ENCODE data around the gene NRL. TPM values are rescaled to one million over a fixed set of nuclear protein-coding genes. Genes with fewer than 3 reads are reported as not detected.

The NRL gene
- total and polyA plus RNA-seq, 9 of the 15 experiments (the other 6 are each of a cell fraction or from before 2014, with no cell fraction given): 0.07 to 2.7 (median 1.4) TPM; not detected in 1

- DNase-seq (ENCODE audit: extremely low read depth in 1 of 4, low spot score in 3 of 4) (no peak), ATAC-seq (no peak), FAIRE-seq (no peak)
- WGBS (ENCODE audit: insufficient coverage, low coverage, missing lambda C conversion rate): 40% methylated on average over 3 of the region's 5 CpGs
- no peak within 1 kb of the TSS for H2AFZ ChIP-seq (ENCODE audit: low read depth, low read length)
- in situ Hi-C loops (cut with MboI) (no loop called here), intact Hi-C loops (cut with micrococcal nuclease) (no loop called here)
- BruUV-seq (replicated peaks): no TSS peak
- H3K27ac ChIP-seq (ENCODE audit: extremely low read depth, low read depth, low read length): no peak within 1 kb of the TSS
- H3K27me3 ChIP-seq (ENCODE audit: control insufficient read depth in 2 of 2, insufficient read depth in 2 of 2, low read length in 2 of 2): no peaks in the 10 kb centered on the region
- no peak within 1 kb of the TSS for H3K4me3 ChIP-seq
- no peaks in the 10 kb centered on the region for H3K79me2 ChIP-seq (ENCODE audit: control insufficient read depth, insufficient read depth, low read length)
- no peaks in the 10 kb centered on the region for H4K20me1 ChIP-seq (replicated peaks; ENCODE audit: control insufficient read depth, insufficient read depth, low read length)
- POLR2A ChIA-PET: interaction anchor here (0.7 to 1.1 kb wide), 3 partner anchors 9 to 140 kb away, joined by 3 read pairs; no protein-coding TSS in a partner anchor
- H3K4me2 ChIP-seq (ENCODE audit: insufficient read depth, low read length): no peak within 1 kb of the TSS
- H3K36me3 ChIP-seq (ENCODE audit: control insufficient read depth, insufficient read depth, low read length): no peaks in the 10 kb centered on the region
- no peaks in the 10 kb centered on the region for H3K9me3 ChIP-seq (replicated peaks; ENCODE audit: control insufficient read depth, insufficient read depth, low read depth, low read length)
- peak within 1 kb of the TSS in 1 of 2 experiments; percentile 64; a peak in 2 of 4 replicates for H3K9ac ChIP-seq (ENCODE audit: insufficient read depth in 1 of 2, low read depth in 2 of 2, low read length in 2 of 2)
- peaks cover 2 to 12% of the 10 kb centered on the region in 2 experiments; a peak in 4 of 5 replicates for H3K4me1 ChIP-seq (replicated peaks in 1 of 2; ENCODE audit: control insufficient read depth in 2 of 2, insufficient read depth in 2 of 2, low read length in 2 of 2)
- no peaks in the 10 kb centered on the region for H3K9me1 ChIP-seq (ENCODE audit: control insufficient read depth, insufficient read depth, low read length)
- CTCF ChIA-PET (ENCODE audit: low intra/inter-chr PET ratio): no interaction called here
- TF ChIP-seq, protein P1, sequence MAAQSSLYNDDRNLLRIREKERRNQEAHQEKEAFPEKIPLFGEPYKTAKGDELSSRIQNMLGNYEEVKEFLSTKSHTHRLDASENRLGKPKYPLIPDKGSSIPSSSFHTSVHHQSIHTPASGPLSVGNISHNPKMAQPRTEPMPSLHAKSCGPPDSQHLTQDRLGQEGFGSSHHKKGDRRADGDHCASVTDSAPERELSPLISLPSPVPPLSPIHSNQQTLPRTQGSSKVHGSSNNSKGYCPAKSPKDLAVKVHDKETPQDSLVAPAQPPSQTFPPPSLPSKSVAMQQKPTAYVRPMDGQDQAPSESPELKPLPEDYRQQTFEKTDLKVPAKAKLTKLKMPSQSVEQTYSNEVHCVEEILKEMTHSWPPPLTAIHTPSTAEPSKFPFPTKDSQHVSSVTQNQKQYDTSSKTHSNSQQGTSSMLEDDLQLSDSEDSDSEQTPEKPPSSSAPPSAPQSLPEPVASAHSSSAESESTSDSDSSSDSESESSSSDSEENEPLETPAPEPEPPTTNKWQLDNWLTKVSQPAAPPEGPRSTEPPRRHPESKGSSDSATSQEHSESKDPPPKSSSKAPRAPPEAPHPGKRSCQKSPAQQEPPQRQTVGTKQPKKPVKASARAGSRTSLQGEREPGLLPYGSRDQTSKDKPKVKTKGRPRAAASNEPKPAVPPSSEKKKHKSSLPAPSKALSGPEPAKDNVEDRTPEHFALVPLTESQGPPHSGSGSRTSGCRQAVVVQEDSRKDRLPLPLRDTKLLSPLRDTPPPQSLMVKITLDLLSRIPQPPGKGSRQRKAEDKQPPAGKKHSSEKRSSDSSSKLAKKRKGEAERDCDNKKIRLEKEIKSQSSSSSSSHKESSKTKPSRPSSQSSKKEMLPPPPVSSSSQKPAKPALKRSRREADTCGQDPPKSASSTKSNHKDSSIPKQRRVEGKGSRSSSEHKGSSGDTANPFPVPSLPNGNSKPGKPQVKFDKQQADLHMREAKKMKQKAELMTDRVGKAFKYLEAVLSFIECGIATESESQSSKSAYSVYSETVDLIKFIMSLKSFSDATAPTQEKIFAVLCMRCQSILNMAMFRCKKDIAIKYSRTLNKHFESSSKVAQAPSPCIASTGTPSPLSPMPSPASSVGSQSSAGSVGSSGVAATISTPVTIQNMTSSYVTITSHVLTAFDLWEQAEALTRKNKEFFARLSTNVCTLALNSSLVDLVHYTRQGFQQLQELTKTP (IDR thresholded peaks at IDR 0.05; ENCODE audit: low read depth in 1 of 2, partially characterized antibody in 2 of 2): no peak
- TF ChIP-seq RBM39 (optimal IDR thresholded peaks at IDR 0.05; ENCODE audit: low read depth, low read length): no peak
- no peak for TF ChIP-seq KAT7 (CRISPR knock-in tag; IDR thresholded peaks at IDR 0.05; ENCODE audit: borderline replicate concordance)
- TF ChIP-seq, protein P2, sequence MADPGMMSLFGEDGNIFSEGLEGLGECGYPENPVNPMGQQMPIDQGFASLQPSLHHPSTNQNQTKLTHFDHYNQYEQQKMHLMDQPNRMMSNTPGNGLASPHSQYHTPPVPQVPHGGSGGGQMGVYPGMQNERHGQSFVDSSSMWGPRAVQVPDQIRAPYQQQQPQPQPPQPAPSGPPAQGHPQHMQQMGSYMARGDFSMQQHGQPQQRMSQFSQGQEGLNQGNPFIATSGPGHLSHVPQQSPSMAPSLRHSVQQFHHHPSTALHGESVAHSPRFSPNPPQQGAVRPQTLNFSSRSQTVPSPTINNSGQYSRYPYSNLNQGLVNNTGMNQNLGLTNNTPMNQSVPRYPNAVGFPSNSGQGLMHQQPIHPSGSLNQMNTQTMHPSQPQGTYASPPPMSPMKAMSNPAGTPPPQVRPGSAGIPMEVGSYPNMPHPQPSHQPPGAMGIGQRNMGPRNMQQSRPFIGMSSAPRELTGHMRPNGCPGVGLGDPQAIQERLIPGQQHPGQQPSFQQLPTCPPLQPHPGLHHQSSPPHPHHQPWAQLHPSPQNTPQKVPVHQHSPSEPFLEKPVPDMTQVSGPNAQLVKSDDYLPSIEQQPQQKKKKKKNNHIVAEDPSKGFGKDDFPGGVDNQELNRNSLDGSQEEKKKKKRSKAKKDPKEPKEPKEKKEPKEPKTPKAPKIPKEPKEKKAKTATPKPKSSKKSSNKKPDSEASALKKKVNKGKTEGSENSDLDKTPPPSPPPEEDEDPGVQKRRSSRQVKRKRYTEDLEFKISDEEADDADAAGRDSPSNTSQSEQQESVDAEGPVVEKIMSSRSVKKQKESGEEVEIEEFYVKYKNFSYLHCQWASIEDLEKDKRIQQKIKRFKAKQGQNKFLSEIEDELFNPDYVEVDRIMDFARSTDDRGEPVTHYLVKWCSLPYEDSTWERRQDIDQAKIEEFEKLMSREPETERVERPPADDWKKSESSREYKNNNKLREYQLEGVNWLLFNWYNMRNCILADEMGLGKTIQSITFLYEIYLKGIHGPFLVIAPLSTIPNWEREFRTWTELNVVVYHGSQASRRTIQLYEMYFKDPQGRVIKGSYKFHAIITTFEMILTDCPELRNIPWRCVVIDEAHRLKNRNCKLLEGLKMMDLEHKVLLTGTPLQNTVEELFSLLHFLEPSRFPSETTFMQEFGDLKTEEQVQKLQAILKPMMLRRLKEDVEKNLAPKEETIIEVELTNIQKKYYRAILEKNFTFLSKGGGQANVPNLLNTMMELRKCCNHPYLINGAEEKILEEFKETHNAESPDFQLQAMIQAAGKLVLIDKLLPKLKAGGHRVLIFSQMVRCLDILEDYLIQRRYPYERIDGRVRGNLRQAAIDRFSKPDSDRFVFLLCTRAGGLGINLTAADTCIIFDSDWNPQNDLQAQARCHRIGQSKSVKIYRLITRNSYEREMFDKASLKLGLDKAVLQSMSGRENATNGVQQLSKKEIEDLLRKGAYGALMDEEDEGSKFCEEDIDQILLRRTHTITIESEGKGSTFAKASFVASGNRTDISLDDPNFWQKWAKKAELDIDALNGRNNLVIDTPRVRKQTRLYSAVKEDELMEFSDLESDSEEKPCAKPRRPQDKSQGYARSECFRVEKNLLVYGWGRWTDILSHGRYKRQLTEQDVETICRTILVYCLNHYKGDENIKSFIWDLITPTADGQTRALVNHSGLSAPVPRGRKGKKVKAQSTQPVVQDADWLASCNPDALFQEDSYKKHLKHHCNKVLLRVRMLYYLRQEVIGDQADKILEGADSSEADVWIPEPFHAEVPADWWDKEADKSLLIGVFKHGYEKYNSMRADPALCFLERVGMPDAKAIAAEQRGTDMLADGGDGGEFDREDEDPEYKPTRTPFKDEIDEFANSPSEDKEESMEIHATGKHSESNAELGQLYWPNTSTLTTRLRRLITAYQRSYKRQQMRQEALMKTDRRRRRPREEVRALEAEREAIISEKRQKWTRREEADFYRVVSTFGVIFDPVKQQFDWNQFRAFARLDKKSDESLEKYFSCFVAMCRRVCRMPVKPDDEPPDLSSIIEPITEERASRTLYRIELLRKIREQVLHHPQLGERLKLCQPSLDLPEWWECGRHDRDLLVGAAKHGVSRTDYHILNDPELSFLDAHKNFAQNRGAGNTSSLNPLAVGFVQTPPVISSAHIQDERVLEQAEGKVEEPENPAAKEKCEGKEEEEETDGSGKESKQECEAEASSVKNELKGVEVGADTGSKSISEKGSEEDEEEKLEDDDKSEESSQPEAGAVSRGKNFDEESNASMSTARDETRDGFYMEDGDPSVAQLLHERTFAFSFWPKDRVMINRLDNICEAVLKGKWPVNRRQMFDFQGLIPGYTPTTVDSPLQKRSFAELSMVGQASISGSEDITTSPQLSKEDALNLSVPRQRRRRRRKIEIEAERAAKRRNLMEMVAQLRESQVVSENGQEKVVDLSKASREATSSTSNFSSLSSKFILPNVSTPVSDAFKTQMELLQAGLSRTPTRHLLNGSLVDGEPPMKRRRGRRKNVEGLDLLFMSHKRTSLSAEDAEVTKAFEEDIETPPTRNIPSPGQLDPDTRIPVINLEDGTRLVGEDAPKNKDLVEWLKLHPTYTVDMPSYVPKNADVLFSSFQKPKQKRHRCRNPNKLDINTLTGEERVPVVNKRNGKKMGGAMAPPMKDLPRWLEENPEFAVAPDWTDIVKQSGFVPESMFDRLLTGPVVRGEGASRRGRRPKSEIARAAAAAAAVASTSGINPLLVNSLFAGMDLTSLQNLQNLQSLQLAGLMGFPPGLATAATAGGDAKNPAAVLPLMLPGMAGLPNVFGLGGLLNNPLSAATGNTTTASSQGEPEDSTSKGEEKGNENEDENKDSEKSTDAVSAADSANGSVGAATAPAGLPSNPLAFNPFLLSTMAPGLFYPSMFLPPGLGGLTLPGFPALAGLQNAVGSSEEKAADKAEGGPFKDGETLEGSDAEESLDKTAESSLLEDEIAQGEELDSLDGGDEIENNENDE (IDR thresholded peaks at IDR 0.05; ENCODE audit: low read depth, low read length): no peak
- TF ChIP-seq ZFP91 (CRISPR knock-in tag; IDR thresholded peaks at IDR 0.05): no peak
Measured at GRCh38 chr14:24130380-24130716, 15.6 kb upstream of the NRL start, which contains the start of gene FITM1. FITM1 (plus strand) TSS chr14:24130659; CDS start chr14:24131564, 905 bp downstream.
